Hepatocyte (in vitro differentiated cells): ENCODE measurements around the gene KIF5A.

Experiments used
- CTCF ChIP-seq: fragments of 200-600 bp; sonication (generic); IDR thresholded peaks from 2 replicates; pipeline ENCODE4 v1.5.1; 2016; ENCODE audit warnings: antibody characterized with exemption, mild to moderate bottlenecking; ENCODE audit not compliant: poor library complexity
- EZH2phosphoT487 ChIP-seq: fragments of 200-600 bp; sonication (generic); IDR thresholded peaks from one replicate; pipeline ENCODE4 v1.6.1; 2018; ENCODE audit warnings: antibody characterized with exemption, mild to moderate bottlenecking, low read depth, moderate library complexity; ENCODE audit not compliant: unreplicated experiment, severe bottlenecking

- TF ChIP-seq CTCF (no peak), EZH2phosphoT487 (no peak)
Observed at GRCh38 chr12:57519796-57520052, 30.1 kb upstream of the KIF5A start.
